D721Med (cell line): Measurements from ENCODE around the gene FASTKD3.
A peak's percentile ranks its signal among the peaks of the same experiment; 100 is the strongest.

Experiments
- DNase-seq: peaks from one replicate; pipeline ENCODE4 v3.0.0; 2011; ENCODE audit warnings: low spot score; ENCODE audit not compliant: insufficient read length
- FAIRE-seq: peaks from 2 replicates; lab custom pipeline; 2011; peaks lifted over from hg19 to GRCh38; lab: Jason Lieb, UNC
- CTCF ChIP-seq: IDR thresholded peaks from 2 replicates; pipeline ENCODE4 v1.5.1; 2012; ENCODE audit warnings: mild to moderate bottlenecking, control low read depth; ENCODE audit not compliant: insufficient read depth; ENCODE audit errors: missing control alignments

The FASTKD3 gene

GRCh38 chr5:7894439-7894838, 25.6 kb upstream of the FASTKD3 start:
- DNase-seq: no peak
- TF ChIP-seq CTCF: no peak
- FAIRE-seq: no peak

- TF ChIP-seq CTCF: no peak
- DNase-seq (no peak), FAIRE-seq (no peak)
Measured at GRCh38 chr5:7888901-7889300, 20.1 kb upstream of the FASTKD3 start.

GRCh38 chr5:7886849-7887475, 18.1 kb upstream of the FASTKD3 start:
- FAIRE-seq: no peak
- DNase-seq: no peak
- TF ChIP-seq CTCF: peak; percentile 40

- FAIRE-seq (no peak), DNase-seq (no peak)
Measured at GRCh38 chr5:7884491-7885267, 15.8 kb upstream of the FASTKD3 start.

GRCh38 chr5:7882926-7883325, 14.1 kb upstream of the FASTKD3 start:
- FAIRE-seq (no peak), DNase-seq (no peak)
- TF ChIP-seq CTCF: no peak

More at GRCh38 chr5:7884491-7885267, 15.8 kb upstream of the FASTKD3 start:
- TF ChIP-seq CTCF: no peak

GRCh38 chr5:7881816-7882215, 13.0 kb upstream of the FASTKD3 start:
- no peak for FAIRE-seq
- TF ChIP-seq CTCF: no peak
- no peak for DNase-seq

- DNase-seq (no peak), FAIRE-seq (no peak)
- no peak for TF ChIP-seq CTCF
Measured at GRCh38 chr5:7881091-7881490, 12.3 kb upstream of the FASTKD3 start.
